Fibroblast of skin of left biceps (primary cell): Measurements from ENCODE around the gene RBMS3.

Source experiments
- DNase-seq, 2 experiments: peaks; one replicate each; pipeline ENCODE4 v3.0.0-alpha.2; 2013; ENCODE audit warnings: low read depth in 2 of 2

Gene RBMS3

GRCh38 chr3:29936766-29937165, 655.9 kb downstream of the RBMS3 start:
- no peak for DNase-seq

GRCh38 chr3:29937185-29937584, 656.3 kb downstream of the RBMS3 start:
- DNase-seq = peak; percentile 58 to 75

- DNase-seq = no peak
Measured at GRCh38 chr3:29940759-29941323, 660.0 kb downstream of the RBMS3 start.

- DNase-seq = no peak
Measured at GRCh38 chr3:29942297-29942696, 661.4 kb downstream of the RBMS3 start.

- DNase-seq = no peak
Measured at GRCh38 chr3:29949131-29949530, 668.3 kb downstream of the RBMS3 start.

- DNase-seq = no peak
Measured at GRCh38 chr3:29949940-29950616, 669.2 kb downstream of the RBMS3 start.

GRCh38 chr3:29952431-29952830, 671.6 kb downstream of the RBMS3 start:
- DNase-seq = no peak

- no peak for DNase-seq
Measured at GRCh38 chr3:29955413-29955812, 674.5 kb downstream of the RBMS3 start.

- no peak for DNase-seq
Measured at GRCh38 chr3:29958816-29959215, 677.9 kb downstream of the RBMS3 start.

- no peak for DNase-seq
Measured at GRCh38 chr3:29971895-29972294, 691.0 kb downstream of the RBMS3 start.

GRCh38 chr3:29972320-29972993, 691.6 kb downstream of the RBMS3 start:
- DNase-seq = peak; percentile 72 to 77

- no peak for DNase-seq
Measured at GRCh38 chr3:29973763-29974162, 692.9 kb downstream of the RBMS3 start.

- no peak for DNase-seq
Measured at GRCh38 chr3:29976871-29977270, 696.0 kb downstream of the RBMS3 start.

GRCh38 chr3:29977360-29977759, 696.5 kb downstream of the RBMS3 start:
- peak; percentile 17 to 21 for DNase-seq

GRCh38 chr3:29978036-29978435, 697.2 kb downstream of the RBMS3 start:
- DNase-seq = no peak

GRCh38 chr3:29991198-29991597, 710.3 kb downstream of the RBMS3 start:
- no peak for DNase-seq

- no peak for DNase-seq
Measured at GRCh38 chr3:30002797-30003196, 721.9 kb downstream of the RBMS3 start.

- no peak for DNase-seq
Measured at GRCh38 chr3:30003741-30004140, 722.9 kb downstream of the RBMS3 start.

- no peak for DNase-seq
Measured at GRCh38 chr3:30004481-30004880, 723.6 kb downstream of the RBMS3 start.

- no peak for DNase-seq
Measured at GRCh38 chr3:30006111-30006510, 725.2 kb downstream of the RBMS3 start.

GRCh38 chr3:30007668-30008067, 726.8 kb downstream of the RBMS3 start:
- DNase-seq = no peak

GRCh38 chr3:30011237-30011803, 730.4 kb downstream of the RBMS3 start:
- no peak for DNase-seq
